IPS DF 4.7 (cell line): ENCODE data around the gene MMP24.
"Not testable (repeated sequence)": the region's sequence is repeated elsewhere in the genome, so short reads cannot be mapped to it uniquely, and the experiment has no call there.

ENCODE experiments used
- DNase-seq: peaks from one replicate; pipeline ENCODE4 v3.0.0-alpha.2; 2013; ENCODE audit warnings: low spot score; ENCODE audit errors: extremely low read depth

Gene MMP24

DNA sequence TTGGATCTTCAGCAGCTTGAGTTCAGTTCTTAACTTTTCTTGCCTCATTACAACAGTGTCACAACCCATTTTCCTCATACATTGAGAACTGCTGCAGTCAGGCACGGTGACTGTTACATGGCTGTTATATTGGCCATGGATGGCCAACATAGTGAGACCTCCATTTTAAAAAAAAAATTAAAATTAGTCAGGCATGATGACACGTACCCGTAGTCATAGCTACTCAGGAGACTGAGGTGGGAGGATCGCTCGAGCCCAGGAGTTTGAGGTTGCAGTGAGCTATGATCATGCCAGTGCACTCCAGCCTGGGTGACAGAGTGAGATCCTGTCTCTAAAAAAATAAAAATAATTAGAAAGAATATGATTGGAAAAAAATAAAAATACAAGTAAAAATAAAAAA, 9.9 kb upstream of the MMP24 start:
- no peak for DNase-seq

DNA sequence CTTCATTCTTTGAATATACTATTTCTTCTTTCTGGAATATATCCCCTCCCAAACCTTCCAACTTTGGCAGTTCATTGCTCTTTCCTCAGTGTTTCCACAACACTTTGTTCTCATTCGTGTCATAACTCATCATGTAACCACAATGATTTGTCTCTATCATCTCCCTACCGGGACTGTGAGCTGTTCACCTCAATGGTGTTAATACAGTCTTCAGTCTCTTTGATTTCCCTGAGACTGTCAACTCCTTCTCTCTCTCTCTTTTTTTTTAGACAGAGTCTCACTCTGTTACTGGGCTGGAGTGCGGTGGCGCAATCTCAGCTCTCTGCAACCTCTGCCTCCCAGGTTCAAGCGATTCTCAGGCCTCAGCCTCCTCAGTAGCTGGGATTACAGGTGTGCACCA, 2.5 kb upstream of the MMP24 start:
- DNase-seq = no peak

DNA sequence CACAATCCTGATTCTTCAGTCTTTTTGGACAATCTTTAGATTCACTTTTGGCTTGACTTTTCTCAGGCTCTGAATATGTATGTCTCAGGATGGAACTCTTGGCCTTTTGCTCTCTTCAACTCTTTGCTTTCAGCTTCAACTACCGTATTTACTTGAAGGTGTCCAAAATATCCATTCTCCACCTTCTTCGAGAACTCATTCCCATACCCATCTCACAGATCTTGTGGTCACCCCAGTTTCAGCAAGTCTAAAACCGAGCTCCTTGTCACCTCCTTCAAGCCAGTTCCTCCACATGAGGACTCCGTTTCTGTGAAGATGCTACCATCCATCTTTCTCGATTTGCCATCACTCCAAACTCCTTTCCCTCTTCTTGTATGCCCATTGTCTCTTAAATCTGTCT, 2.0 kb upstream of the MMP24 start:
- DNase-seq = no peak

DNA sequence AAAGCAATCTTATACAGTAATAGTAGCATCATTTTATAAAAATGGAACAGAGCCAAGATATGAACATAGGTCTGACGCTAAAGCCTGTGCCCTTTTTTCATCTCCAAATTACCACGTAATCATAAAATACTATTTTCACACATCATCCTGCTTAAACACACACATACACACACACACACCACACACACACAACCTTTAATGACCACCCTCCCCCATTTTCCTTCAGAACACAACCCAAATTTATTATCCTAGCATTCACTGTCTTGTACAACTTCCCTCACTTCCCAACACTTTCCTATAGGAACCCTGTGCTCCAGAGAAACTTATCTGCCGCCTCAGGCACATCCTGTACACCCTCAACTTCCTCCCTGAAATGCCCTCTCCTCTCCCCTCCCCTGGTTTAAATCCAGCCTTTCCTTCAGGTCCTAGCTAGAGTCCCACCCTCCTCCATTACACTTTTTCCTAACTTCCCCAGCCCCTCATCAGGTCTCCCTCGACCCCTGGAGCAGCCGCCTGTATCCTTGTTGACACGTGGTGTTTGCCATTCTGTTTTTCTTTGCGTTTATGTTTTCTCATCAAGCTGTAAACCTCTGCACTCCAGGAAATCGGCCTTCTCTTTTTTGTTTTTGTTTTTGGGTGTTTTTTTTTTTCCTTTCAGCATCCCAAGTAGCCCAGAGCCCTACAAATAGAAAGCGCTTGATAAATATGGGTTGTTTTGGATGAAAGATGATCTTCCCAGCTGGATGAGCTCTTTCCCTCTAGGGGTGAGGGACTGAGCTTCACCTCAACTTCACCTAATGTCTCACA, 968 bp upstream of the MMP24 start:
- no peak for DNase-seq

GRCh38 chr20:35226884-35227681, 593 bp downstream of the MMP24 start:
- DNase-seq = no peak

- no peak for DNase-seq
Observed at GRCh38 chr20:35232575-35232974, 6.1 kb downstream of the MMP24 start.

- DNase-seq = no peak
Observed at GRCh38 chr20:35235881-35236280, 9.4 kb downstream of the MMP24 start.

GRCh38 chr20:35237486-35237885, 11.0 kb downstream of the MMP24 start:
- DNase-seq = no peak

- DNase-seq = no peak
Observed at GRCh38 chr20:35238170-35238569, 11.7 kb downstream of the MMP24 start.

GRCh38 chr20:35238735-35239134, 12.2 kb downstream of the MMP24 start:
- no peak for DNase-seq

GRCh38 chr20:35240083-35240810, 13.8 kb downstream of the MMP24 start:
- no peak for DNase-seq

GRCh38 chr20:35240811-35241293, 14.4 kb downstream of the MMP24 start:
- no peak for DNase-seq

DNA sequence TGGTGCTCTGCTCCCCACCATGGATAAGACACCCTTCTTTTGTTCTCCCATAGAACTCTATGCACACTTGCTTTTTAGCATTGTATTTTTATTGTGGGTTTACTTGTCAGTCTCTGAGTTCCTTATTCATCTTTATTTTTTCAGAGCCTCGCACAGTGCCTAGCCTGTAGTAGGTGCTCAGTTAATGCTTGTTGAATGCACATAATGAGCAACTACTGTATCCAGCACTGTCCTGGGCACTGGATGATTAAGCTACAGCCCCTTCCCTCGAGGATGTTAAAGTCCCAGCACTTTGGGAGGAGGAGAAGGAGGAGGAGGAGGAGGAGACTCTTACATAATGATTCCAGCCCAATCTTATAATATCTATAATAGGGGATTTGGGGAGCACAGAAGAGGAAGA, 16.8 kb downstream of the MMP24 start:
- no peak for DNase-seq

GRCh38 chr20:35243986-35244385, 17.5 kb downstream of the MMP24 start:
- DNase-seq = no peak

DNA sequence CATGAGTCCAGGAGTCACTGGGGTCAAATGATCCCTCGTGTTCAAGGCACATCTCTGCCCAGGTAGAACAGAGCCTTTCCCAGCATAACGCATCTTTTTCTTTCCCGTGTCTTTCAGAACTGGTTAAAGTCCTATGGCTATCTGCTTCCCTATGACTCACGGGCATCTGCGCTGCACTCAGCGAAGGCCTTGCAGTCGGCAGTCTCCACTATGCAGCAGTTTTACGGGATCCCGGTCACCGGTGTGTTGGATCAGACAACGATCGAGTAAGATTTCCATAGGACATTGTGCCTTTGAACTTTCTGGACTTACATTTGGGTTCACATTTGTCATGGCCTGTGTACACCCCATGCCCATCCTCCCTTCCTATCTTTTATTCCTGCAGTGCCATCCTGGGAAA, 20.2 kb downstream of the MMP24 start:
- no peak for DNase-seq

GRCh38 chr20:35248641-35249475, 22.4 kb downstream of the MMP24 start:
- no peak for DNase-seq

DNA sequence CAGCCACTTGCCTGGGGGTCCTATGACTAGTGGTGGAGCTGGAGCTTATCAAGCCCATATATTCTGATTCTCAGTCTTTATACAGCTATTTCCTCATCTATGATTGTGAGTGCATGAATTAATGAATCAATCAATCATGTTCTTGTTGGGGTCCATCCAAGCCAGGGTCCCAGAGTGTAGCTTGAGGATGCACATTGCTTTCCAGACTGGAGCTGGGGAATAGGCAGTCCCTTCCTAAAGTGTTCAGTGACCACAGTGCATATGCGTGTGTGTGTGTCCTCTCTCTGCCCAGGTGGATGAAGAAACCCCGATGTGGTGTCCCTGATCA, 25.1 kb downstream of the MMP24 start:
- DNase-seq = no peak

DNA sequence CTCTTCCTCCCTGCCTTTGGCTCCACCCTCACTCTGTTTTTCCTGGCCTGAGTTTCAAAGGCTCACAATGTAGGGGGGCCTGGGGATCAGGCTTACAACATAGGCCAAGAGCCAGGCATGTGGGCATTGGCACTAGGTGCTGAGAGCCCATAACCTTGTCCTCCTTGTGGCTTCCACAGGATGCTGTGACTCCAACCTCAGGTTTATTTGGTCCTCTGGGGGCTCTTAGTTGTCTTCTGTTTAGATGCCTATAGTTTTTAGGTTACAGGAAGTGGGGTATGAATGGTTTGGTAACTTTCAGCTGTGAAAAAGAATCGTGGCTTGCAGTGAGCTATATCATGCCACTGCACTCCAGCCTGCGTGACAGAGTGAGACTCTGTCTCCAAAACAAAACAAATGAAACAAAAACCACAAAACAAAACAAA, 25.6 kb downstream of the MMP24 start:
- DNase-seq = no peak

DNA sequence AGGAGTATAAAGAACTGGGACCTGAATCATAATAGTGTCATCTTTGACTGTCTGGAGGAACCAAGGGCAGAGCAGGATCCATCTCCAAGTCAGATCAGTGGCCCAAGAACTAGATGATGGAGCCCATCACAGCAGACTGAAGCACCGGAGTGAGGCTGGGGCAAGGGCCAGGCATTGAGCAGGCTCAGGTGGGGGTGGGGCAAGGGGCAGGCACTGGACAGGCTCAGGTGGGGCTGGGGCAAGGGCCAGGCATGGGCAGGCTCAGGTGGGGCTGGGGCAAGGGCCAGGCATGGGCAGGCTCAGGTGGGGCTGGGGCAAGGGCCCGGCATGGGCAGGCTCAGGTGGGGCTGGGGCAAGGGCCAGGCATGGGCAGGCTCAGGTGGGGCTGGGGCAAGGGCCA, 26.1 kb downstream of the MMP24 start:
- not testable (repeated sequence) for DNase-seq

GRCh38 chr20:35253010-35253409, 26.5 kb downstream of the MMP24 start:
- no peak for DNase-seq

- no peak for DNase-seq
Observed at GRCh38 chr20:35254448-35254999, 28.0 kb downstream of the MMP24 start.
